Kidney (tissue), 14 donors: Measurements from ENCODE around the gene KCNK13. TPM values are rescaled to one million over a fixed set of nuclear protein-coding genes. Genes with fewer than 3 reads are reported as not detected.
"Not testable (repeated sequence)": the region's sequence is repeated elsewhere in the genome, so short reads cannot be mapped to it uniquely, and the experiment has no call there.

Source experiments
- DNase-seq, 5 donors: peaks; one replicate each; pipeline ENCODE4 v3.0.0-alpha.2; 2013 to 2020
- FAIRE-seq: peaks from 2 replicates; lab custom pipeline; 2012; peaks lifted over from hg19 to GRCh38; lab: Jason Lieb, UNC
- H3K27ac ChIP-seq, 2 donors: one replicate each; pipeline ENCODE4 v1.7.0; 2013; ENCODE audit warnings: low read depth in 2 of 2, low read length in 2 of 2, inconsistent platforms in 1 of 2
- H3K27me3 ChIP-seq: one replicate; pipeline ENCODE4 v1.7.1; 2013; ENCODE audit warnings: low read length, inconsistent platforms; ENCODE audit not compliant: control insufficient read depth, insufficient read depth
- H3K36me3 ChIP-seq, 3 donors: one replicate each; pipeline versions ENCODE4 v1.7.0 to v1.7.1; 2013; ENCODE audit warnings: low read length in 3 of 3, control low read depth in 1 of 3, inconsistent platforms in 1 of 3; ENCODE audit not compliant: insufficient read depth in 3 of 3, control insufficient read depth in 2 of 3
- H3K4me1 ChIP-seq, 3 donors: one replicate each; pipeline versions ENCODE4 v1.7.0 to v1.7.1; 2013; ENCODE audit warnings: low read length in 3 of 3, inconsistent platforms in 1 of 3, low read depth in 1 of 3; ENCODE audit not compliant: control insufficient read depth in 2 of 3, insufficient read depth in 2 of 3
- H3K4me3 ChIP-seq, 3 donors: one replicate each; pipeline versions ENCODE4 v1.7.0 to v1.8.1; 2013; ENCODE audit warnings: low read length in 3 of 3, control low read depth in 1 of 3, inconsistent platforms in 1 of 3
- H3K9ac ChIP-seq, 3 donors: one replicate each; pipeline versions ENCODE4 v1.7.0 to v1.7.1; 2013; ENCODE audit warnings: low read length in 3 of 3, control low read depth in 1 of 3, inconsistent platforms in 1 of 3
- H3K9me3 ChIP-seq, 3 donors: one replicate each; pipeline versions ENCODE4 v1.7.0 to v1.7.1; 2013; ENCODE audit warnings: low read length in 3 of 3, control low read depth in 1 of 3, inconsistent platforms in 1 of 3; ENCODE audit not compliant: control insufficient read depth in 2 of 3, insufficient read depth in 1 of 3
- CTCF ChIP-seq: IDR thresholded peaks from 3 replicates; pipeline ENCODE4 v1.5.1; 2012; ENCODE audit warnings: mild to moderate bottlenecking, moderate library complexity, borderline replicate concordance; ENCODE audit not compliant: insufficient read depth; ENCODE audit errors: extremely low read depth
- intact Hi-C: fragments of 100-400 bp; cut with DNase I; formaldehyde crosslinking; loops from one replicate; pipeline ENCODE4 v1.11.1; 2022
- polyA plus RNA-seq: library from polyadenylated mRNA; stranded (reverse); fragments of 350-450 nt; fragmentation: Illumina TruSeq; extraction: RNeasy Lipid Tissue Mini Kit (QIAGEN cat#74804); gene quantifications from one replicate; pipeline ENCODE4 v1.2.3, GENCODE V29; 2014; ENCODE audit warnings: low read depth, low replicate concordance; ENCODE audit not compliant: insufficient read depth
- total RNA-seq: library from RNA; stranded (reverse); fragmentation: NEBNext Ultra II Directional; extraction: Animal tissue kit (Norgen Biotek cat#: 25700); gene quantifications from one replicate; pipeline ENCODE4 v1.2.1, GENCODE V29; 2021
- donor health status: control.
- donor health status: control.
- donor health status: control.
- donor health status: control.
- donor health status: control.
- donor health status: DM: yes; HTN: yes; CAD: no.
- donor health status: Normal renal cell carcinoma (clear cell type).

KCNK13 gene
- total and polyA plus RNA-seq, 2 donors from 2014 or later: 1.4 to 6.3 TPM

- FAIRE-seq: no peak
- H3K27ac ChIP-seq: no peak overlapping the region
- H3K9me3 ChIP-seq: no peaks in the 10 kb centered on the region
- TF ChIP-seq CTCF: no peak
- no peaks in the 10 kb centered on the region for H3K27me3 ChIP-seq
- no peak overlapping the region for H3K4me3 ChIP-seq
- no peak for DNase-seq
- intact Hi-C loops: no loop called here
- H3K36me3 ChIP-seq: no peaks in the 10 kb centered on the region
- no peaks in the 10 kb centered on the region for H3K4me1 ChIP-seq
- no peak overlapping the region for H3K9ac ChIP-seq
These were observed 132.1 kb downstream of the KCNK13 start for GRCh38 chr14:90193925-90194324.

- no peak for DNase-seq
- no peak overlapping the region for H3K4me3 ChIP-seq
- H3K27ac ChIP-seq: no peak overlapping the region
- H3K27me3 ChIP-seq: no peaks in the 10 kb centered on the region
- no peak for TF ChIP-seq CTCF
- intact Hi-C loops: no loop called here
- no peaks in the 10 kb centered on the region for H3K36me3 ChIP-seq
- no peak for FAIRE-seq
- H3K9me3 ChIP-seq: no peaks in the 10 kb centered on the region
- no peak overlapping the region for H3K9ac ChIP-seq
- no peaks in the 10 kb centered on the region for H3K4me1 ChIP-seq
These were observed 132.9 kb downstream of the KCNK13 start for GRCh38 chr14:90194706-90195105.

- DNase-seq (no peak), FAIRE-seq (no peak)
- H3K9me3 ChIP-seq: peaks cover 0 to 5% (median 0%) of the 10 kb centered on the region in 3 donors
- intact Hi-C loops: no loop called here
- no peak overlapping the region for H3K27ac ChIP-seq
- H3K4me1 ChIP-seq: no peaks in the 10 kb centered on the region
- H3K27me3 ChIP-seq: no peaks in the 10 kb centered on the region
- no peak for TF ChIP-seq CTCF
- H3K4me3 ChIP-seq: no peak overlapping the region
- no peaks in the 10 kb centered on the region for H3K36me3 ChIP-seq
- no peak overlapping the region for H3K9ac ChIP-seq
These were observed 136.8 kb downstream of the KCNK13 start for GRCh38 chr14:90198541-90199060.

GRCh38 chr14:90200546-90200945 is 138.8 kb downstream of the KCNK13 start:
- H3K4me1 ChIP-seq, intact Hi-C loops, DNase-seq, H3K36me3 ChIP-seq, H3K27ac ChIP-seq, H3K4me3 ChIP-seq, H3K9me3 ChIP-seq, H3K27me3 ChIP-seq, H3K9ac ChIP-seq, FAIRE-seq: not testable (repeated sequence)
